HG03103 (cell line): ENCODE results near the gene KCNJ14.
"Not testable (repeated sequence)": the region's sequence is repeated elsewhere in the genome, so short reads cannot be mapped to it uniquely, and the experiment has no call there.

Source experiments
- ATAC-seq: cut with Tn5 transposase; IDR thresholded peaks from one replicate; pipeline ENCODE4 v1.9.1; 2021; ENCODE audit warnings: low read depth; ENCODE audit not compliant: unreplicated experiment

The KCNJ14 gene

GRCh38 chr19:48484931-48485612 lies 29.7 kb downstream of the KCNJ14 start:
- no peak for ATAC-seq

GRCh38 chr19:48486706-48487105 lies 31.3 kb downstream of the KCNJ14 start:
- ATAC-seq, result not testable (repeated sequence)

GRCh38 chr19:48487544-48487943 lies 32.2 kb downstream of the KCNJ14 start:
- ATAC-seq, result no peak

- no peak for ATAC-seq
Measured at GRCh38 chr19:48487948-48488347, 32.6 kb downstream of the KCNJ14 start.

- ATAC-seq, result not testable (repeated sequence)
Measured at GRCh38 chr19:48488478-48488877, 33.1 kb downstream of the KCNJ14 start.

- ATAC-seq, result no peak
Measured at GRCh38 chr19:48489608-48490216, 34.3 kb downstream of the KCNJ14 start.

- no peak for ATAC-seq
Measured at GRCh38 chr19:48490981-48491792, 35.8 kb downstream of the KCNJ14 start.

- ATAC-seq, result no peak
Measured at GRCh38 chr19:48491793-48492123, 36.4 kb downstream of the KCNJ14 start.

- peak; percentile 52 for ATAC-seq
Measured at GRCh38 chr19:48492925-48493717, 37.7 kb downstream of the KCNJ14 start.

GRCh38 chr19:48493718-48494401 lies 38.5 kb downstream of the KCNJ14 start:
- ATAC-seq, result no peak

GRCh38 chr19:48495396-48495795 lies 40.0 kb downstream of the KCNJ14 start:
- no peak for ATAC-seq

GRCh38 chr19:48496959-48497727 lies 41.8 kb downstream of the KCNJ14 start:
- no peak for ATAC-seq

GRCh38 chr19:48497728-48498594 lies 42.6 kb downstream of the KCNJ14 start:
- ATAC-seq, result no peak

- ATAC-seq, result no peak
Measured at GRCh38 chr19:48498595-48499311, 43.4 kb downstream of the KCNJ14 start.

- ATAC-seq, result no peak
Measured at GRCh38 chr19:48499316-48500090, 44.1 kb downstream of the KCNJ14 start.

GRCh38 chr19:48500830-48501493 lies 45.6 kb downstream of the KCNJ14 start:
- ATAC-seq, result no peak
